GM18508 (cell line): ENCODE data around the gene SYTL2.

Experiments
- ATAC-seq: cut with Tn5 transposase; IDR thresholded peaks from one replicate; pipeline ENCODE4 v1.9.1; 2021; ENCODE audit warnings: moderate number of reproducible peaks; ENCODE audit not compliant: insufficient read depth, unreplicated experiment

SYTL2 gene

DNA sequence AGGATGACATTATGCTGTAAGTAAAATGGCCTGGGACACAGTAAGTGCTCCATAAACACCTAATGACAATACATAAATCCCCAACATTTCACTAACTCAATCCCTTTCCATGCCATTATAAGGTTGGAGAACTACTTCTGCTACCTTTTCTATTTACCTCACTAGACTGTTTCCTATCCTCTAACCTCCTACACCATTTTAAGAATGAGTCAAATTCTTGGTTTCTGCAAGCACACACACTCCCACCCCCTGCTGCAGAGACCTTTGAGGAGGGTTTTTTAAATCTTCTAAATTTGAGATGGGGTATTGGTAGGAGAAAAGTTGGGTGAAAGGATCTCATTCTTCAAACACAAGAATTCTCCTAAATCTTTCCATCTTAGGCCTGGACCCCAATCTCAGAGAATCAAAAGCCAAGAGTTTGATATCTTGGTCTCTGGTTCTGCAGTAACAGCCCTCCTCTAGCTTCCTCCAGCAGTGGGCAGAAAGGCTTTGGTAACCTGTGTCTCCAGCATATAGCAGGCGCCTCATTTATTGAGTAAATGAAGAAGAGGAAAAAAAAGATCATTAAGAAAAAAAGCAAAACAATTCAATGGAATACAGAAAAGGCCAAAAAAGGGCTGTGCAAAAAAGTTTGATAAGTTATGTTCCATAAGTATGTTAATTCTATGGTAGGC lies 42.3 kb downstream of the SYTL2 start:
- ATAC-seq: no peak

GRCh38 chr11:85767246-85767945 lies 43.5 kb downstream of the SYTL2 start:
- ATAC-seq: no peak

DNA sequence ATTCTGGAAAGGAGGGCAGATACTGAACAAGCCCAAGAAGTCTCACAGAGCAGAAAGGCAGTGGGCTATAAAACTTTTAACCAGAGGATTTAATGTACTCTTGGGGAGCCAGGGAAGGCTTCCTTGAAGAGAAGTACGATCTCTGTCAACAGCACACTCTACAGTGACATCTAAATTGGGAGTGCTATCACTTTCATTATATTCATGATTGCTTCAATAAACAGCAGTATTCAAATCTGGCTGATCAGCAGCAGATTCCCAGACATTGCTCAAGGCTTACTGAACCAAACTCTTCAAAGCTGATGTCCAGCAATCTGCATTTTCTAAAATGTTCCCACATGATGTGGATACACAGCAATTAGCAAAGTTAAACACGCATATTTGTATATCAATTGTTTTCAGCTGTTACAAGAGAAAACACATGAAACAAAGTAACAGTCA lies 44.2 kb downstream of the SYTL2 start:
- ATAC-seq: no peak

DNA sequence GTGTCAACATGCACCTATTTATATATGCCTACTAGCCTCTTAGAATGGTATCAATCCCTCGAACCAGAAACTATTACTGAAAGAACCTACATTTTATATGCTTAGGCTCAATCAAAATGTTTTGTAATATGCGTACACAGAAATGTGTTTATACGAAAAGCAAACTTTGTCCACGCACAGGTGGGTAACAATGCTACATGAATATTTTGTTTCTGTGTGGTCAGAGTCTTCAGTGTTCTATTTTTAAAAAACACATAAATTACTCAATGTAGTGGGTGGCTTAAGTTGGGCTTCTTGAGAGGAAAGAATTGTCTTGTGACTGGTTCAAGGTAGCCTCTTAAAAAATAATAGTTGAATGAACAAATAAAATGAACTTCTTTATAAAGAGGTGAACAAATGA lies 46.1 kb downstream of the SYTL2 start:
- ATAC-seq: no peak

- ATAC-seq: no peak
These were observed 48.7 kb downstream of the SYTL2 start for GRCh38 chr11:85762226-85762625.

DNA sequence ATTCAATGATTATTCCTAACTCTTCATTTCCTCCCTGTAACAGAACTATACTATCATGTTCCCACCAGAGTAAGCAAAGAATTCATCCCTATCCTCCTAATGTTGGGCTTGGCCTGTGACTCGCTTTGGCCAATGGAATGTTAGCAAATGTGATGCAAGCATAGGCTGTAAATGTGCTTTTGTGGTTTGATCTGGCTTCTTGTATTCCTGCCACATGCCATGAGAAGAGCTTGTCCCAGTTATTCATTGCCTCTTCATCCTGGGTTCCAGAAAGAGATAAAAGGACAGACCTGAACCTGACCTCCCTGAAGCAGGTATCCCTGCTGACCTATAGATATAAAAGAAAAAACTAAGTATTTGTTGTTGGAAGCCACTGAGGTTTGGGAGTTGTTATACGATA lies 51.0 kb downstream of the SYTL2 start:
- no peak for ATAC-seq

GRCh38 chr11:85758480-85759039 lies 52.4 kb downstream of the SYTL2 start:
- ATAC-seq: no peak

GRCh38 chr11:85758026-85758425 lies 52.9 kb downstream of the SYTL2 start:
- ATAC-seq: no peak

DNA sequence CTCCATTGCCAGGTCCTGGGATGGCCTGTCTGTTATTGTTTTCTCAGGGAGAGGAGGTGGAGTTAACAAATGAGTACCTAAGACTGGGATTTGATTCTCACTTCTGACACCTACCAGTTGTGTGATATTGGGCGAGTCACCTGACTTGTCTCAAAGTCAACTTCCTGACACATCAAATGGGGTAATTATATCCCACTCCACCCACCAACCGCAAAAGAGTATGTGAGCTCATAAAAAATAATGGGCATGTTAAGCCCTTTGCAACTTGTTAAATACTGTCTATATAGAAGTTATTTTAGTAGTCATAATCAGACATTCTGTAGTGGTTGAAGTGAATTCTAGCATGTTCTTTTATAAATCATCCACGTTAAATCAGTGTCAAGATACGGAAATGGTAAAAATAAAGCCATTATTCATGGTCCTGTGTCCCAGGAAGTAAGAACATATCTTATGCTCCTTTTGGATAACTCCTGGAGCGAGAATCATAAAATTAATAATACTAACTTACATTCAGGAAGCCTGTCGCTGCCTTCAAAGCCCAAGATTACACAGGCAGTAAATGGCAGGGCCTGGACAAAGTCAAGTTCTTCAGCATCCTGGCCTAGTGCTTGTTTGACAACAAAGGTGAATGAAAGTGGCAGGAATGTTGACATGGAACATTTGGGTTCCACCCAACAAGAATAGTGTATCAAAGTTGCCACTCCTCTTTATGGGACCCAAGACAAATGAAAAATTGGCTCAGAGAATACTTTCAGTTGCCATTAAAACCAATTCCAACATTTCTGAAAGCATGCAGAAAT lies 54.3 kb downstream of the SYTL2 start:
- ATAC-seq: no peak

DNA sequence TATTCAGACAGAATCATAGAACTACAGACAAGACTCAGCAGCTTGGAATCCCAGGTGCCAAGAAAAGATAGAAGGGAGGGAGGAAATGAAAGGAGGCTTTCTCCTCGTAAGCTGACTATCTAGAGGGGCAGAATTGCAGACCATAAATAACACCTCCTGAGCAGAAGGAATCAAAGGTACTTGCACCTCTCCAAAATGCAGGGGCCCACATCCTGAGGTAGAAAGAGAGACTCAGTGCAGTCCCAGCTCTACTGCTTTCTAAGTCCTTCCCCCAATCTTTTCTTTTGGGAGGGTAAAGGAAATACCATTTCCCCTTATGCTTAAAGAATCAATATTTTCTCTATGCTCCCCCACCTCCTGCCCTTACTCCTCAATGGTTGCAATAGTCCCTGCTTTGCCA lies 55.2 kb downstream of the SYTL2 start:
- no peak for ATAC-seq

GRCh38 chr11:85755285-85755684 lies 55.7 kb downstream of the SYTL2 start:
- ATAC-seq: no peak

GRCh38 chr11:85752890-85753581 lies 57.9 kb downstream of the SYTL2 start:
- ATAC-seq: no peak

GRCh38 chr11:85752201-85752889 lies 58.6 kb downstream of the SYTL2 start:
- ATAC-seq: no peak

DNA sequence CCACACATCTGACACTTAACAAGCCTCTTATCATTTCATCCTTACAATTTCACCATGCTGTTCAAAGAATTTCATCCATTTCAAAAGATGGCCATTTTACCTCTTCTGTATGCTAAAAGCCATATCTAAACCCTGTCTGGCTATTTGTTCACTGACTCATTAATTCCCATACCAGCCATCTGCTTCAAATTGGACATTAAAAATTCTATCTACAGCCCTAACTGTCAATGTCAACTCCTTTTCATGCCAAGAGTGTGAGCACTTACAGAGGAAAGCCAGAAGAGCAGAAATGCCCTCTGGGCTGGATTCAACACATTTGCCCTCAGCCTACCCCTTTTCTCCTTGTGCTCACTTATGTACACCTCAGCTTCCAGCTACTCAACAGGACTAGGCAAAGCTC lies 59.2 kb downstream of the SYTL2 start:
- no peak for ATAC-seq

DNA sequence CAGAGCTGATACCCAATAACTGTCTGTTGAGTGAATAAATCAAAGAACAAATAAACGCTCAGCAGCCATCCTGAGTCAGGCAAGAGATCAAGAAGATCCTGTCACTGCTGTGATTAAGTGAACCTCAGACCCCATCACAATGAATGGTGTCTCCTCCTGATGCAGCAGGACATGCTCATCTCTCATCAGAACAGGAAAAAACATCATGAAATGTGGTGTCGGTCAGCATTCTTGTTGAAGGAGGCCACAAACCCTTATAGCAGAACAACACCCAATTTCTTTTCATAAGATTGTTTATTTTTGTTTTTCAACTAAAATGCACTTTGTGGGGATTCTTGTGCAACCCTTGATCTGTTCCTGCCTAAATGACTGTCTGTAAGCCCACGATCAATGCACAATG lies 60.3 kb downstream of the SYTL2 start:
- ATAC-seq: no peak

GRCh38 chr11:85749884-85750283 lies 61.1 kb downstream of the SYTL2 start:
- ATAC-seq: no peak

DNA sequence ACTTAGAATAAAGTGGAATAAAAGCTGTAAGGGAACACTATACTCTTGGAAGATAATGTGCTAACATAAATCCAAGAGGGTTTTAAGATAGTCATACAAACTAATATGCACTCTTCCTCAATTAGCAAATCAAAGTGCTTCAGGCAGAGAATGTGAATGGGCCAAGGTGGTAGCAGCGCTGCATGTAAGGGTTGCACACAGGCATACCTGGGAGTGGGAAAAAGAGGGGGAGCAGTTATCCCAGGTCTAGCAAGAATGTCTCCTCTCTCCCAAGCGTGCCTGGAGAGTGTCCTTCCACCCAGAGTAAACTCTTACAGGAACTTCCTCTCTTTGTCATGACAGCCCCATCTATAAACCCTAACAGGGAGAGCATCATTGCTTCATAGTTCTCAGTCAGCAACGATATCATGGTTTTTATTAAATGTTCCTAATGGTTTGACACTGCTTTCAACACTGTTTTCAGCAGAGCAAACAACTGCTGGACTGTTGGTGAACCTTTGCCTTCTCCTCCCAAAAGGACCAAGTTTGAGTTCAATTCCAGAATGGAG lies 61.6 kb downstream of the SYTL2 start:
- ATAC-seq: no peak

DNA sequence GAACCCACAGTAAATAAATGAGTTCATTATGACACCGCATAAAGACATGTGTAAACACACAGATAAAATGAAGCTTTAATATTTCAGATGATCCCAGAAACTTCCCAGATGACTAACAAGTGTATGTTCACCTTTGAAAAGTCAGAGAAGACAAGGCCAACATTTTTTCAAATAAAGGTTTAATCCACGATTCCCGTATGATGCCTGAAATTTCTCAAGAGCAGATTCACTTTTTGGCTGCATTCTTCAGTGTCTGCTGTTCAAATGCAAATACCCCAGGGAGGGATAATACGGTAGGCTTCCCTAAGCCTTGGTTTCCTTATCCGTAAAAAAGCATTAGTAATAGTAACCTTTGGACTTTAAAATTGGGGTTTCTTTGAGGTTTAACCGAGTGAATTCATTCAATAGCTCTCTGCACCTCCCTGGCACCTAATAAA lies 62.5 kb downstream of the SYTL2 start:
- ATAC-seq: no peak

DNA sequence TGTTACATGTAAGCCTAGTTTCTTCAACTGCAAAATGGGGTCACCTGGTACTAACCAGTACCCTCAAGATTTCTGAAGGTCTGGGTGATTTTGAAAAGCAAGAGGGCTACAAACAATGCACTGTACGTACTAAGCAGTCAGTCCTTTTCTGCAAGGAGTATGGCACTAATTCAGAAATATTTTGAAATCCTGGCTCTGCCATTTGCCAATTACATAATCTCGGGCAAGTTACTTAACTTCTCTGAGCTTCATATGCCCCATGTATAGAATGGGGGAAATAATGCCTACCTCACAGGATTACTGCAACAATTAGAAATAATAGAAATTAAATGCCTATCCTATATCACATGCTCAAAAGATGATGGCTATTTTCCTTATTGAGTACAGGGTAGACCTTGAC lies 64.3 kb downstream of the SYTL2 start:
- ATAC-seq: no peak
